ENCODE results near the gene CTAG1B. TPM values are rescaled to one million over a fixed set of nuclear protein-coding genes. Genes with fewer than 3 reads are reported as not detected.
"Not testable (repeated sequence)": the region's sequence is repeated elsewhere in the genome, so short reads cannot be mapped to it uniquely, and the experiment has no call there.

CTAG1B gene
- total and polyA plus RNA-seq, 2 donors (not counting 1 experiment from before 2014, with no cell fraction given), result not detected

GRCh38 chrX:154633661-154634060 is 14.6 kb upstream of the CTAG1B start:
- not testable (repeated sequence) for H3K9me3 ChIP-seq (ENCODE audit: control insufficient read depth, insufficient read depth, low read depth, low read length); H3K4me3 ChIP-seq (replicated peaks in 1 of 4; ENCODE audit: control extremely low read depth in 1 of 4, insufficient read depth in 1 of 4, low read depth in 3 of 4, low read length in 4 of 4); H3K27ac ChIP-seq (ENCODE audit: insufficient read depth, low read length); H3K9ac ChIP-seq (ENCODE audit: insufficient read depth, low read length); H3K4me2 ChIP-seq (ENCODE audit: extremely low read depth, insufficient read depth, low read length); H3K79me2 ChIP-seq (ENCODE audit: control insufficient read depth, insufficient read depth, low read length); H2AFZ ChIP-seq (ENCODE audit: low read length); H3K27me3 ChIP-seq (ENCODE audit: control insufficient read depth, insufficient read depth, low read length); H3K36me3 ChIP-seq (ENCODE audit: control insufficient read depth, insufficient read depth, low read length); DNase-seq (ENCODE audit: low read depth in 2 of 2); H3K4me1 ChIP-seq (ENCODE audit: control insufficient read depth, extremely low read depth, insufficient read depth, low read length); H4K20me1 ChIP-seq (ENCODE audit: control insufficient read depth, extremely low read depth, insufficient read depth, low read length)

DNA sequence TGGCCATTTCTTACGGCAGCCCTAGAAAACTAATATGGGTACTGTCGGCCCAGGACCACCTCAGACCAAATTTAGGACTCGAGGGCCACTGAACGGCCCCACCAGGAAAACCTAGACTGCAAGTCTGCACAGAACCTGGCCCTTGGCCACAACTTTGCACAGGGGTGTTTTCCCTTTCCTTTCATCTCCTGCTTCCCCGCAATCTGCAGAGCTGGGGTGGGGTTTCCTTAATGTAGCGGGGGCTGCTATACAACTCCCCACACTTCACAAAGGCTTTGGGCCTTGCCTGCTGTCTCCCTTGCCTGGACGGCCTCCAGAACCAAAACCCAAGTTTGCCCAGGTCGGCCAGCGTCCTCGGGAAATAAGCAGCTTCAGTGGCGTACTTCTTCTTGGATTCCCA is 11.9 kb upstream of the CTAG1B start:
- not testable (repeated sequence) for H3K4me3 ChIP-seq (replicated peaks in 1 of 4; ENCODE audit: control extremely low read depth in 1 of 4, insufficient read depth in 1 of 4, low read depth in 3 of 4, low read length in 4 of 4); H3K4me1 ChIP-seq (ENCODE audit: control insufficient read depth, extremely low read depth, insufficient read depth, low read length); H3K79me2 ChIP-seq (ENCODE audit: control insufficient read depth, insufficient read depth, low read length); H3K36me3 ChIP-seq (ENCODE audit: control insufficient read depth, insufficient read depth, low read length); H3K4me2 ChIP-seq (ENCODE audit: extremely low read depth, insufficient read depth, low read length); DNase-seq (ENCODE audit: low read depth in 2 of 2); H4K20me1 ChIP-seq (ENCODE audit: control insufficient read depth, extremely low read depth, insufficient read depth, low read length); H3K27ac ChIP-seq (ENCODE audit: insufficient read depth, low read length); H3K27me3 ChIP-seq (ENCODE audit: control insufficient read depth, insufficient read depth, low read length); H3K9me3 ChIP-seq (ENCODE audit: control insufficient read depth, insufficient read depth, low read depth, low read length); H2AFZ ChIP-seq (ENCODE audit: low read length); H3K9ac ChIP-seq (ENCODE audit: insufficient read depth, low read length)

DNA sequence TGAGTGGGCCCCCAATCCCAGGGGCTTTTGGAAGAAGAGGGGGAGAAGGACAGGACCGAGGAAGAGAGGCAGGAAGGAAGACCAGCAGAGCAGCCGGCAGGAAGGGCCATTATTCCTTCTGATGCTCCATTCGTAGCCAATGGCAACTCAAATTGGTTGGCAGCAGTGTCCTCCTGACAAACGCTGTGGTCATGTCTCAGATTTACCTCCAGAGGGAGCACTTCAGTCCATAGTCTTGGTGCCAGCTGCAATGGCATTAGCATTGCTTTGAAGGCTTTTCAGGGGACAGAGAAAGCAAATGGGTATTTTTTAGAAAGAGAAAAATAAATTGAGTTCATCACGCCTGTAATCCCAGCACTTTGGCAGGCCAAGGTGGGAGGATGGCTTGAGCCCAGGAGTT is 9.9 kb upstream of the CTAG1B start:
- not testable (repeated sequence) for H3K4me2 ChIP-seq (ENCODE audit: extremely low read depth, insufficient read depth, low read length); H3K36me3 ChIP-seq (ENCODE audit: control insufficient read depth, insufficient read depth, low read length); H3K9me3 ChIP-seq (ENCODE audit: control insufficient read depth, insufficient read depth, low read depth, low read length); H3K4me1 ChIP-seq (ENCODE audit: control insufficient read depth, extremely low read depth, insufficient read depth, low read length); H3K27me3 ChIP-seq (ENCODE audit: control insufficient read depth, insufficient read depth, low read length); DNase-seq (ENCODE audit: low read depth in 2 of 2); H3K4me3 ChIP-seq (replicated peaks in 1 of 4; ENCODE audit: control extremely low read depth in 1 of 4, insufficient read depth in 1 of 4, low read depth in 3 of 4, low read length in 4 of 4); H3K79me2 ChIP-seq (ENCODE audit: control insufficient read depth, insufficient read depth, low read length); H3K27ac ChIP-seq (ENCODE audit: insufficient read depth, low read length); H3K9ac ChIP-seq (ENCODE audit: insufficient read depth, low read length); H2AFZ ChIP-seq (ENCODE audit: low read length); H4K20me1 ChIP-seq (ENCODE audit: control insufficient read depth, extremely low read depth, insufficient read depth, low read length)

- not testable (repeated sequence) for H4K20me1 ChIP-seq (ENCODE audit: control insufficient read depth, extremely low read depth, insufficient read depth, low read length); H3K4me1 ChIP-seq (ENCODE audit: control insufficient read depth, extremely low read depth, insufficient read depth, low read length); H3K4me3 ChIP-seq (replicated peaks in 1 of 4; ENCODE audit: control extremely low read depth in 1 of 4, insufficient read depth in 1 of 4, low read depth in 3 of 4, low read length in 4 of 4); H3K36me3 ChIP-seq (ENCODE audit: control insufficient read depth, insufficient read depth, low read length); H3K79me2 ChIP-seq (ENCODE audit: control insufficient read depth, insufficient read depth, low read length); H3K27ac ChIP-seq (ENCODE audit: insufficient read depth, low read length); H3K4me2 ChIP-seq (ENCODE audit: extremely low read depth, insufficient read depth, low read length); DNase-seq (ENCODE audit: low read depth in 2 of 2); H3K9ac ChIP-seq (ENCODE audit: insufficient read depth, low read length); H2AFZ ChIP-seq (ENCODE audit: low read length); H3K27me3 ChIP-seq (ENCODE audit: control insufficient read depth, insufficient read depth, low read length); H3K9me3 ChIP-seq (ENCODE audit: control insufficient read depth, insufficient read depth, low read depth, low read length)
These were observed 1.8 kb upstream of the CTAG1B start for GRCh38 chrX:154620767-154621414.

- H3K27ac ChIP-seq (ENCODE audit: insufficient read depth, low read length); DNase-seq (ENCODE audit: low read depth in 2 of 2); H3K4me2 ChIP-seq (ENCODE audit: extremely low read depth, insufficient read depth, low read length); H3K4me3 ChIP-seq (replicated peaks in 1 of 4; ENCODE audit: control extremely low read depth in 1 of 4, insufficient read depth in 1 of 4, low read depth in 3 of 4, low read length in 4 of 4); H3K9ac ChIP-seq (ENCODE audit: insufficient read depth, low read length); H2AFZ ChIP-seq (ENCODE audit: low read length); H3K27me3 ChIP-seq (ENCODE audit: control insufficient read depth, insufficient read depth, low read length); H3K79me2 ChIP-seq (ENCODE audit: control insufficient read depth, insufficient read depth, low read length); H3K9me3 ChIP-seq (ENCODE audit: control insufficient read depth, insufficient read depth, low read depth, low read length); H4K20me1 ChIP-seq (ENCODE audit: control insufficient read depth, extremely low read depth, insufficient read depth, low read length); H3K36me3 ChIP-seq (ENCODE audit: control insufficient read depth, insufficient read depth, low read length); H3K4me1 ChIP-seq (ENCODE audit: control insufficient read depth, extremely low read depth, insufficient read depth, low read length): not testable (repeated sequence)
These were observed 5.5 kb downstream of the CTAG1B start for GRCh38 chrX:154613586-154613985.

DNA sequence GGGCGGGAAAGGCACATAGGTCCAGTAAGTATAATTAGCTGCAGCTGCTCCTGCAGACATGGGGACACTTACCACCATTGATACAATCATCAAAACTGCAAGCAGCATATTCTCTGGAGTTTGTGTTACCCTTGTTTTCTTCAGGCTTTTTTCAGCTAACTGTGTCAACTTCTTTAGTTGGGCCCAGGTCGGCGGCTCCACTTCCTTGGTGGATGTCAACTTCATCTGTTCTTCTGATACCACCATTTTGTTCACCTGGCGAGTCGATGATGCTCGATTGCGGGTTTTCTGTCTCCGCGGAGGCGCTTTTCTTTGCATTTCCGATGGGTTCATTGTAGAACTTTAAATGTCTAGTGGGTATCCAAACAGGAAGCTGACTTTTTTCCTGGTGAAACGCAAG is 7.9 kb downstream of the CTAG1B start:
- H3K27ac ChIP-seq (ENCODE audit: insufficient read depth, low read length); DNase-seq (ENCODE audit: low read depth in 2 of 2); H2AFZ ChIP-seq (ENCODE audit: low read length); H3K9me3 ChIP-seq (ENCODE audit: control insufficient read depth, insufficient read depth, low read depth, low read length); H3K27me3 ChIP-seq (ENCODE audit: control insufficient read depth, insufficient read depth, low read length); H3K4me2 ChIP-seq (ENCODE audit: extremely low read depth, insufficient read depth, low read length); H3K36me3 ChIP-seq (ENCODE audit: control insufficient read depth, insufficient read depth, low read length); H3K9ac ChIP-seq (ENCODE audit: insufficient read depth, low read length); H3K79me2 ChIP-seq (ENCODE audit: control insufficient read depth, insufficient read depth, low read length); H3K4me1 ChIP-seq (ENCODE audit: control insufficient read depth, extremely low read depth, insufficient read depth, low read length); H3K4me3 ChIP-seq (replicated peaks in 1 of 4; ENCODE audit: control extremely low read depth in 1 of 4, insufficient read depth in 1 of 4, low read depth in 3 of 4, low read length in 4 of 4); H4K20me1 ChIP-seq (ENCODE audit: control insufficient read depth, extremely low read depth, insufficient read depth, low read length): not testable (repeated sequence)

DNA sequence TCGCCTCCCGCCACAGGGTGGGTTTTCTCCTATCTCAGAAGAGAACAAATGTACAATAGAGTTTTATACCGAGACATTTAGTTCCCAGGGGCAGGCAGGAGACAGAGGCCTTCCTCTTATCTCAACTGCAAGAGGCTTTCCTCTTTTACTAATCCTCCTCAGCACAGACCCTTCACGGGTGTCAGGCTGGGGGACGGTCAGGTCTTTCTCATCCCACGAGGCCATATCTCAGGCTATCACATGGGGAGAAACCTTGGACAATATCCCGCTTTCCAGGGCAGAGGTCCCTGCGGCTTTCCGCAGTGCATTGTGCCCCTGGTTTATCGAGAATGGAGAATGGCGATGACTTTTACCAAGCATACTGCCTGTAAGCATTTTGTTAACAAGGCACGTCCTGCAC is 10.3 kb downstream of the CTAG1B start:
- DNase-seq (ENCODE audit: low read depth in 2 of 2); H3K27me3 ChIP-seq (ENCODE audit: control insufficient read depth, insufficient read depth, low read length); H3K4me2 ChIP-seq (ENCODE audit: extremely low read depth, insufficient read depth, low read length); H4K20me1 ChIP-seq (ENCODE audit: control insufficient read depth, extremely low read depth, insufficient read depth, low read length); H3K4me3 ChIP-seq (replicated peaks in 1 of 4; ENCODE audit: control extremely low read depth in 1 of 4, insufficient read depth in 1 of 4, low read depth in 3 of 4, low read length in 4 of 4); H3K9me3 ChIP-seq (ENCODE audit: control insufficient read depth, insufficient read depth, low read depth, low read length); H3K9ac ChIP-seq (ENCODE audit: insufficient read depth, low read length); H3K4me1 ChIP-seq (ENCODE audit: control insufficient read depth, extremely low read depth, insufficient read depth, low read length); H2AFZ ChIP-seq (ENCODE audit: low read length); H3K36me3 ChIP-seq (ENCODE audit: control insufficient read depth, insufficient read depth, low read length); H3K79me2 ChIP-seq (ENCODE audit: control insufficient read depth, insufficient read depth, low read length); H3K27ac ChIP-seq (ENCODE audit: insufficient read depth, low read length): not testable (repeated sequence)
